Measurements from ENCODE around the gene ITGA3.

ITGA3 gene

DNA sequence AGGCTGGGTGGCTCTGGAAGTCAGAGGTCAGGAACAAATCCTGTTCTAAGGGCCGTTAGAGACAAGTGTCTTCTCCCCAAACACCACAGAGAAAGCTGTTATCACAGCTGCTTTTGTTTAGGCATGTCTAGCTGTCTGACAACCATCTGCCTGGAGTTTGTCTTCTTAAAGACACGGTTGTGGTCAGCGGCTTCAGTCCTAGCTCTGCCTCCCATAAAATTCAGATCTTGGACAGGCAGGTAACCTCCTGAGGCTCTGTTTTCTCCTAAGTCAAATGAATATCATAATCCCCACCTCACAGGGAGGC is 2.3 kb upstream of the ITGA3 start:
- Histone ChIP-seq H3K27me3 (ENCODE audit: insufficient read depth, low read depth, severe bottlenecking) (no peaks in the 10 kb centered on the region), H3K9me3 (ENCODE audit: severe bottlenecking) (no peaks in the 10 kb centered on the region), H3K4me3 (ENCODE audit: low read depth, low read length) (no peak overlapping the region), H3K36me3 (peaks cover 6% of the 10 kb centered on the region; the same call in 1 of the 2 replicates), H3K27ac (peak overlapping the region; percentile 32)
- TF ChIP-seq, protein P1, sequence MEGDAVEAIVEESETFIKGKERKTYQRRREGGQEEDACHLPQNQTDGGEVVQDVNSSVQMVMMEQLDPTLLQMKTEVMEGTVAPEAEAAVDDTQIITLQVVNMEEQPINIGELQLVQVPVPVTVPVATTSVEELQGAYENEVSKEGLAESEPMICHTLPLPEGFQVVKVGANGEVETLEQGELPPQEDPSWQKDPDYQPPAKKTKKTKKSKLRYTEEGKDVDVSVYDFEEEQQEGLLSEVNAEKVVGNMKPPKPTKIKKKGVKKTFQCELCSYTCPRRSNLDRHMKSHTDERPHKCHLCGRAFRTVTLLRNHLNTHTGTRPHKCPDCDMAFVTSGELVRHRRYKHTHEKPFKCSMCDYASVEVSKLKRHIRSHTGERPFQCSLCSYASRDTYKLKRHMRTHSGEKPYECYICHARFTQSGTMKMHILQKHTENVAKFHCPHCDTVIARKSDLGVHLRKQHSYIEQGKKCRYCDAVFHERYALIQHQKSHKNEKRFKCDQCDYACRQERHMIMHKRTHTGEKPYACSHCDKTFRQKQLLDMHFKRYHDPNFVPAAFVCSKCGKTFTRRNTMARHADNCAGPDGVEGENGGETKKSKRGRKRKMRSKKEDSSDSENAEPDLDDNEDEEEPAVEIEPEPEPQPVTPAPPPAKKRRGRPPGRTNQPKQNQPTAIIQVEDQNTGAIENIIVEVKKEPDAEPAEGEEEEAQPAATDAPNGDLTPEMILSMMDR (IDR thresholded peaks at IDR 0.05; ENCODE audit: low read depth, low read length), result no peak
- DNase-seq, result no peak

DNA sequence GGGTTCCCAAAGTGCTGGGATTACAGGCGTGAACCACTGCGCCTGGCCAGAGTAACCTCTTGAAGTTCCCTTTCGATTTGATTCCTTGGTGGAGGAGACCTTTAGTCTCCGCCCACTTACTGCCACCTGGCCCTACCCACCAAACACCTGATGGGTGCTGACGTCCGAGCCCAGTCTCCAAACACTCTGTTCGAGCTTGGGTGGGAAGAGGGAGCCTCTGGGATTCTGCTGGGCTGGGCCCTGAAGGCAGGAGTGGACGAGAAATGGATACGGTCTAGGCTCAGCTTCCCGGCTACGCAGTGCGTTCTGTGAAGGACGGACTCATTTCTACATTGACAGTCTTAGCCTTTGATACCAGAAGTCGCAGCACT is 870 bp upstream of the ITGA3 start:
- Histone ChIP-seq H3K9me3 (ENCODE audit: severe bottlenecking) (no peaks in the 10 kb centered on the region), H3K27ac (peak overlapping the region; percentile 72), H3K36me3 (peaks cover 6% of the 10 kb centered on the region; the same call in 1 of the 2 replicates), H3K27me3 (ENCODE audit: insufficient read depth, low read depth, severe bottlenecking) (no peaks in the 10 kb centered on the region), H3K4me3 (ENCODE audit: low read depth, low read length) (peak overlapping the region; percentile 77)
- peak; percentile 72 for DNase-seq
- TF ChIP-seq, protein P1 (IDR thresholded peaks at IDR 0.05; ENCODE audit: low read depth, low read length), result no peak

DNA sequence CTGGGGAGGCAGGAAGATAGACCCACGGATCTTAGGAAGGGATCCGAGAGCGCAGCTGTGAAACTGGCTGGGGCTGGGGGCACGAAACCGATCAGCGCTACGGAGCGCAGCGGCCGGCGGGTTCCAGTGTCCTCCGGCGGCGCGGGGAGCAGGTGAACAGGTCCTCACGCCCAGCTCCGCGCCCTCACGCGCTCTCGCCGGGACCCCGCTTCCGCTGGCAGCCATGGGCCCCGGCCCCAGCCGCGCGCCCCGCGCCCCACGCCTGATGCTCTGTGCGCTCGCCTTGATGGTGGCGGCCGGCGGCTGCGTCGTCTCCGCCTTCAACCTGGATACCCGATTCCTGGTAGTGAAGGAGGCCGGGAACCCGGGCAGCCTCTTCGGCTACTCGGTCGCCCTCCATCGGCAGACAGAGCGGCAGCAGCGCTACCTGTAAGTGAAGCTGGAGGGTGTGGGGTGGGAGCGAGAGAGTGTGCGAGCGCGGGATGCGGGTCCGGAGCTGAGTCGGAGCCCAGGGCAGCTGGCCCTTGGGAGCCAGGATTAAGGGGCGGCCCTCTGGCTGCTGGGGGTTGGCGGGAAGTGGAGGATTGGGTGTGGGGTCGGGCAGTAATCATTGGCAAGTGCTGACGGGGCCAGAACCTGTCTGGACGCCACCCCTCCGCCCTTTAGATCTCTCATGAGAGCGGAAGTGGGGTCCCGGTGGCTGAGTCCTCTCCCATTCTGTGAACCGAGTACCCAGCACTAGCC is 479 bp downstream of the ITGA3 start:
- Histone ChIP-seq H3K27me3 (ENCODE audit: insufficient read depth, low read depth, severe bottlenecking) (no peaks in the 10 kb centered on the region), H3K36me3 (peaks cover 6% of the 10 kb centered on the region; the same call in 1 of the 2 replicates), H3K4me3 (ENCODE audit: low read depth, low read length) (peak overlapping the region; percentile 77), H3K27ac (peak overlapping the region; percentile 72), H3K9me3 (ENCODE audit: severe bottlenecking) (no peaks in the 10 kb centered on the region)
- DNase-seq, result peak; percentile 91
- TF ChIP-seq, protein P1 (IDR thresholded peaks at IDR 0.05; ENCODE audit: low read depth, low read length), result peak; percentile 68

DNA sequence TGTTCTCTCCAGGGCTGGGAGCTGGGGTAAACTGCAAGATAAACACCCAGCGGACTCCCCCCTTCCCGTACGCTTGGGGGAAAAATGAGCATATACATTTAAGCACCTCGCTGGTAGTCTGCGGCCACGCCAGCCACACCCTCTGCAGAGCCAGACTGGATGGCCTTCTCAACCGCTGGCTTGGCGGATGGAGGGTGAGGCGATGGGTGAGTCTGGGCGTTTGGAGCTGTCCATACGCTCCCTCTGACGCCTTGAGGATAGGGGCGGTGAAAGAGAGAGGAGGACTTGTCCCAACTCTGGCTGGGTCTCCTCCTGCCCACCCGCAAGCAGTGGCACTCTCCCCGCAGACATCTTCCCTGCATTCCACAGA is 1.0 kb downstream of the ITGA3 start:
- H3K9me3 ChIP-seq (ENCODE audit: severe bottlenecking), result no peaks in the 10 kb centered on the region
- no peaks in the 10 kb centered on the region for H3K27me3 ChIP-seq (ENCODE audit: insufficient read depth, low read depth, severe bottlenecking)
- H3K36me3 ChIP-seq, result peaks cover 6% of the 10 kb centered on the region; the same call in 1 of the 2 replicates
- H3K4me3 ChIP-seq (ENCODE audit: low read depth, low read length), result peak overlapping the region; percentile 77
- no peak for DNase-seq
- peak overlapping the region; percentile 72; the same call in 1 of the 2 replicates for H3K27ac ChIP-seq
- TF ChIP-seq, protein P1 (IDR thresholded peaks at IDR 0.05; ENCODE audit: low read depth, low read length), result no peak

DNA sequence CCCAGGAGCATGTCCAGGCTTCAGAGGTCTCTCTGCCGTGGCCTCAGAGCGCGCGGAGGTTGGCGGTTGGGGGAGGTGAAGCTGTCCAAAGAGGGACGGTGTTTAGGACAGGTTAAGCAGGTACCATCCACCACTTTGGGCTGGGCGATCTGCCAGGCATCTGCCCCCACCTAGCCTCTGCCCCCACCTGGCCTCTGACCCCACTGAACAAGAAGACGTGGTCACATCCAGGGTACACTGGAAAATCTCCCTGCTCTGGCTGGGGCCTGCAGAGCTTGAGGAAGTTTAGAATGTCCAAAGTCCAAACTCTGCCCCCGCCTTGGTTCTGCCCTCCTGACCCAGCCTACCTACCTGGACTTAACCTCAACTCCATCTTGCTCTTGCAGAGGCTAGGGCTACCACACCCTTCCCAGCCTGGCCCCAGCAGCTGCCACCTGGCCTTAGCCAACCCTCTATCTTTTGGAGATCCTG is 1.6 kb downstream of the ITGA3 start:
- Histone ChIP-seq H3K9me3 (ENCODE audit: severe bottlenecking) (no peaks in the 10 kb centered on the region), H3K4me3 (ENCODE audit: low read depth, low read length) (no peak overlapping the region), H3K36me3 (peaks cover 6% of the 10 kb centered on the region; the same call in 1 of the 2 replicates), H3K27ac (no peak overlapping the region), H3K27me3 (ENCODE audit: insufficient read depth, low read depth, severe bottlenecking) (no peaks in the 10 kb centered on the region)
- TF ChIP-seq, protein P1 (IDR thresholded peaks at IDR 0.05; ENCODE audit: low read depth, low read length), result no peak
- no peak for DNase-seq

Measured in WERI-Rb-1 (cell line).